HL-60 (cell line): ENCODE data around the gene MARK2.

Experiments used
- CTCF ChIP-seq: IDR thresholded peaks from one replicate; pipeline ENCODE4 v1.5.1; 2011; ENCODE audit warnings: low read length, control low read depth, inconsistent platforms; ENCODE audit not compliant: insufficient read depth
- GABPA ChIP-seq: IDR thresholded peaks from 2 replicates; pipeline ENCODE4 v1.6.1; 2012; ENCODE audit warnings: low read depth
- POLR2AphosphoS5 ChIP-seq: IDR thresholded peaks from 2 replicates; pipeline ENCODE4 v1.6.1; 2012; ENCODE audit warnings: low read depth
- REST ChIP-seq: IDR thresholded peaks from 2 replicates; pipeline ENCODE4 v1.6.1; 2012; ENCODE audit warnings: low read depth; ENCODE audit not compliant: insufficient replicate concordance

GRCh38 chr11:63795066-63795465 is 43.8 kb upstream of the MARK2 start:
- TF ChIP-seq CTCF = no peak
- TF ChIP-seq REST = no peak
- no peak for TF ChIP-seq POLR2AphosphoS5
- no peak for TF ChIP-seq GABPA
